ENCODE results near the gene PRKCA. TPM values are rescaled to one million over a fixed set of nuclear protein-coding genes. Genes with fewer than 3 reads are reported as not detected.

The PRKCA gene
- total and polyA plus RNA-seq, 4 donors: 3.0 to 14.1 (median 5.4) TPM

- TF ChIP-seq SP1 (IDR thresholded peaks at IDR 0.05): no peak
- TF ChIP-seq GABPA (IDR thresholded peaks at IDR 0.05 in 1 of 2, conservative IDR thresholded peaks at IDR 0.05 in 1 of 2): no peak
- TF ChIP-seq ATF3 (IDR thresholded peaks at IDR 0.05): no peak
- TF ChIP-seq REST (IDR thresholded peaks at IDR 0.05): no peak
- TF ChIP-seq ZBTB33 (IDR thresholded peaks at IDR 0.05): no peak
- no peak for TF ChIP-seq HNF4A (conservative IDR thresholded peaks at IDR 0.05)
- TF ChIP-seq HNF4G (IDR thresholded peaks at IDR 0.05): no peak
- TF ChIP-seq MAX (IDR thresholded peaks at IDR 0.05): no peak
- no peak for TF ChIP-seq FOXA2 (IDR thresholded peaks at IDR 0.05)
- Histone ChIP-seq H3K27me3 (ENCODE audit: control insufficient read depth in 4 of 4, insufficient read depth in 4 of 4, low read length in 3 of 4) (no peaks in the 10 kb centered on the region), H3K4me3 (ENCODE audit: low read depth in 1 of 3, low read length in 3 of 3) (no peak overlapping the region), H3K9me3 (ENCODE audit: control insufficient read depth in 4 of 4, low read length in 3 of 4) (no peaks in the 10 kb centered on the region), H3K36me3 (ENCODE audit: control insufficient read depth in 4 of 4, insufficient read depth in 3 of 4, low read depth in 1 of 4, low read length in 3 of 4) (peaks cover 0 to 15% (median 10%) of the 10 kb centered on the region in 4 donors), H3K4me1 (ENCODE audit: control insufficient read depth in 4 of 4, insufficient read depth in 4 of 4, low read length in 3 of 4) (no peaks in the 10 kb centered on the region), H3K9ac (ENCODE audit: low read depth in 1 of 2, low read length in 2 of 2) (no peak overlapping the region), H3K27ac (ENCODE audit: low read depth in 1 of 2, low read length in 2 of 2) (no peak overlapping the region)
- no peak for DNase-seq (ENCODE audit: low spot score)
- 94% methylated on average over 7 of the region's 7 CpGs for WGBS
Measured at GRCh38 chr17:66777689-66778225, 475.3 kb downstream of the PRKCA start.

- Histone ChIP-seq H3K9ac (ENCODE audit: low read depth in 1 of 2, low read length in 2 of 2) (no peak overlapping the region), H3K27ac (ENCODE audit: low read depth in 1 of 2, low read length in 2 of 2) (no peak overlapping the region), H3K36me3 (ENCODE audit: control insufficient read depth in 4 of 4, insufficient read depth in 3 of 4, low read depth in 1 of 4, low read length in 3 of 4) (peaks cover 0 to 14% (median 9%) of the 10 kb centered on the region in 4 donors), H3K4me3 (ENCODE audit: low read depth in 1 of 3, low read length in 3 of 3) (no peak overlapping the region), H3K9me3 (ENCODE audit: control insufficient read depth in 4 of 4, low read length in 3 of 4) (no peaks in the 10 kb centered on the region), H3K27me3 (ENCODE audit: control insufficient read depth in 4 of 4, insufficient read depth in 4 of 4, low read length in 3 of 4) (no peaks in the 10 kb centered on the region), H3K4me1 (ENCODE audit: control insufficient read depth in 4 of 4, insufficient read depth in 4 of 4, low read length in 3 of 4) (no peaks in the 10 kb centered on the region)
- no peak for DNase-seq (ENCODE audit: low spot score)
- 95% methylated on average over 11 of the region's 11 CpGs for WGBS
- TF ChIP-seq RAD21 (IDR thresholded peaks at IDR 0.05): no peak
- TF ChIP-seq FOXA1 (IDR thresholded peaks at IDR 0.05): no peak
- no peak for TF ChIP-seq ZBTB33 (IDR thresholded peaks at IDR 0.05)
- TF ChIP-seq HNF4G (IDR thresholded peaks at IDR 0.05): no peak
- no peak for TF ChIP-seq JUND (IDR thresholded peaks at IDR 0.05)
- TF ChIP-seq SP1 (IDR thresholded peaks at IDR 0.05): no peak
- TF ChIP-seq CTCF (IDR thresholded peaks at IDR 0.05; ENCODE audit: low read depth, low read length, missing input control): no peak
- no peak for TF ChIP-seq HNF4A (conservative IDR thresholded peaks at IDR 0.05)
- no peak for TF ChIP-seq GABPA (IDR thresholded peaks at IDR 0.05 in 1 of 2, conservative IDR thresholded peaks at IDR 0.05 in 1 of 2)
- no peak for TF ChIP-seq TAF1 (conservative IDR thresholded peaks at IDR 0.05)
- no peak for TF ChIP-seq REST (IDR thresholded peaks at IDR 0.05)
- TF ChIP-seq NR2F2 (IDR thresholded peaks at IDR 0.05): no peak
- no peak for TF ChIP-seq YY1 (IDR thresholded peaks at IDR 0.05)
- TF ChIP-seq EGR1 (IDR thresholded peaks at IDR 0.05; ENCODE audit: low read depth in 2 of 2): no peak
Measured at GRCh38 chr17:66778531-66779236, 476.3 kb downstream of the PRKCA start.

Measured in liver (tissue), 9 donors.